Inferior parietal cortex (tissue), 1 donor: ENCODE results near the gene MRPL55.

Experiments
- DNase-seq: peaks from one replicate; pipeline ENCODE4 v3.0.0-alpha.2; 2016; ENCODE audit errors: extremely low spot score

Gene MRPL55

DNA sequence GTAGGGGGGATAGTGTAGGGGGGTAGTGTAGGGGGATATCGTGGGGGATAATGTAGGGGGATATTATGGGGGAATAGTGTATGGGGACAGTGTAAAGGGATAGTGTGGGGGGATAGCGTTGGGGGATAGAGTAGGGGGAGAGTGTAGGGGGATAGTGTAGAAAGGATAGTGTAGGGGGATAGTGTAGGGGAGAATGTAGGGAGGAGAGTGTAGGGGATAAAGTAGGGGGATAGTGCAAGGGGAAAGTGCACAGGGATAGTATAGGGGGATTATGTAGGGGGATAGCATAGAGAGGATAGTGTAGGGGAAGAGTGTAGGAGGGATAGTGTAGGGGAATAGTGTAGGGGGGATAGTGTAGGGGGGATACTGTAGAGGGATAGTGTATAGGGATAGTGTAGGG lies 38.9 kb downstream of the MRPL55 start:
- no peak for DNase-seq

GRCh38 chr1:228068359-228068758 lies 40.7 kb downstream of the MRPL55 start:
- no peak for DNase-seq

- DNase-seq = no peak
These were observed 42.0 kb downstream of the MRPL55 start for GRCh38 chr1:228066891-228067654.

- DNase-seq = no peak
These were observed 42.7 kb downstream of the MRPL55 start for GRCh38 chr1:228066416-228066815.

GRCh38 chr1:228065543-228066347 lies 43.4 kb downstream of the MRPL55 start:
- no peak for DNase-seq

- no peak for DNase-seq
These were observed 44.2 kb downstream of the MRPL55 start for GRCh38 chr1:228064741-228065542.

DNA sequence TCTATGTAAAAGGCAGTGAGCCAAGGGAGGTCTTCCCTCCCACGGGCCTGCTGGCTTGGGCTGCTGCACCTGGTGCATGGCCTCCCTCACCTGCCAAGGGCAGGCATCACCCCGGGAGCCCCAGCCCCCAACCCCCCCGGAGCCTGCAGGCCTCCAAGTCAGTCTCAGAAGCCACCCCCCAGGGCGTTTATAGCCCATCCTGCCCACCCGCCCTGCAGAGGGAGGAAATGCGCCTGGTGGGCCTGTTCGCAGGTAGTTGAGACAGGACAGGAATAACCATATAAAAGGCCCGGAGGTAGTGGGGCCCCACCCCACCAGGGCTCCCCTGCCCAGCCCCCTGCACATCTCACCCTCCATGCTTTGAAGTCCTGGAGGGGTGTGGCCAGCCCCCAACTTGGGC lies 44.8 kb downstream of the MRPL55 start:
- no peak for DNase-seq

DNA sequence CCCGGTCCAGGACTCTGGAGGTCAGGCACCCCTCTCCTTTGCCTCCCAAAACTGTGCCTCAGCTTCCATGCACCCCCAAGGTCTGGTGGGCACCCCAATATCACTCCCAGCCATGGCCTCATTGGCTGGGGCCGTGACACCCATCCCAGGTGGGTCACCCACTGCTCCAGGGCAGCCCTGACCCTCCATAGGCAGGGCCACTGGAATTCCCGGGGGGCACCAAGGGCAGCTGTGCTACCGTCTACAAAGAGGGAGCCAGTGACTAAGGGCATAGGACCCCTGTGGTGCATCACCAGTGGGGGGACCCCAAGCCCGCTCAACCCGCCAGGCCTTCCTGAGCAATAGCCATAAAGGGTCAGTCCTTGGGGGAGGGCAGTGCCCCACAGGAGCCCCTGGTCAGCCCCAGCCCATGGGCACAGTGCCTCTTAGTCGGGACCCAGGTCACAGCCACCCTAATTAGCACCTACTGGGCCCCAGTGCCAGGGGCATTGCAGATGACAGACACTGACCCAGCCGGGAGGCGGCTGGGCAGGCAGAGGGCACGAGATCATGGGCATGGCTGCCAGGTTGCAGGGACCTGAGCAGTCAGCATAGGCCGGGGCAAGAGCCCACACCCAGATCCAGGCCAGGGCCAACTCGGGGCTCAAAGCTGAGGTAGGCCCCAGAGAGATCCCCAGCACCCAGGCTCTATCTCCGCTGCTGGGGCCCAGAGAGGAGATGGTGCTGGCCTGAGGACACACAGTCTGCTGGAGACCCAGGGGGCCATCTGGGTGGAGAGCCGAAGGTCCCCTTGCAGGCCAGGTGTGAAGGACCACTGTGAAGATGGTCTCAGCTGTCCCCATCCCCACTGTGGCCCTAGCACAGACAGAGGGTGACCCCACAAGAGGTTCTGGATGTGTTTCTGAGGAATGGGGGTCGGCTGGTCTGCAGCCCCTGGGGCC lies 45.6 kb downstream of the MRPL55 start:
- DNase-seq = no peak

- DNase-seq = no peak
These were observed 46.3 kb downstream of the MRPL55 start for GRCh38 chr1:228062812-228063211.

- no peak for DNase-seq
These were observed 46.9 kb downstream of the MRPL55 start for GRCh38 chr1:228062085-228062791.

- DNase-seq = no peak
These were observed 47.6 kb downstream of the MRPL55 start for GRCh38 chr1:228061411-228062084.

GRCh38 chr1:228060458-228061190 lies 48.5 kb downstream of the MRPL55 start:
- DNase-seq = no peak

DNA sequence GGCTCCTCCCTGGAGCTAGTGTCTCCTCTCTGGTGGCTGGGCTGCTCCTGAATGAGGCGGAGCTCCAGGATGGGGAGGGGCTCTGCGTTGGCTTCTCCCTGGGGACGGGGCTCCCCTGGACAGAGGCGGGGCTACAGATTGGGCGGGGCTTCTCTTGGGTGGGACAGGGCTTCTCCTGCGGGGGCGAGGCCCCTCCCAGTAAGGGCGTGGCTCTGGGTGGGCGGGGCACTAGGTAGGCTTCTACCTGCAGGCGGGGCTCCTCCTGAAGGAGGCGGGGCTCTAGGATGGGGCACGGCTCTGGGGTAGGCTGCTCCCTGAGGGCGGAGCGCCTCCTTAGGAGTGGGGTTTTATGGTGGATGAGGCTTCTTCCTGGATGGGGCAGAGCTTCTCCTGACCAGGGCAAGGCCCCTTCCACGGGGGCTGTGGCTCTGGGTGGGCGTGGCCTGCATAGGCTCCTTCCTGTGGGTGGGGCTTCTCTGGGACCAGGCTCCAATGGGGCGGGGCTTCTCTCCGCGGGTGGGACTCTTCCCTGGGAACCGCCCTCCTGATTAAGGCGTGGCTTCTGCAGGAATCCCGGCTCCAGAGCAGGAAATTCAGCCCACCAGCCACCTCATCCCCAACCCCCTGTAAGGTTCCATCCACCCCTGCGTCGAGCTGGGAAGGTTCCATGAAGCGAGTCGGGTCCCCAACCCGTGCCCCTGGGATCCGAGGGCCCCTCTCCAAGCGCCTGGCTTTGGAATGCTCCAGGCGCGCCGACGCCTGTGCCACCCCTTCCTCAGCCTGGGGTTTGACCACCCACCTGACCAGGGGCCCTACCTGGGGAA lies 49.3 kb downstream of the MRPL55 start:
- no peak for DNase-seq

- DNase-seq = no peak
These were observed 50.0 kb downstream of the MRPL55 start for GRCh38 chr1:228058949-228059633.

DNA sequence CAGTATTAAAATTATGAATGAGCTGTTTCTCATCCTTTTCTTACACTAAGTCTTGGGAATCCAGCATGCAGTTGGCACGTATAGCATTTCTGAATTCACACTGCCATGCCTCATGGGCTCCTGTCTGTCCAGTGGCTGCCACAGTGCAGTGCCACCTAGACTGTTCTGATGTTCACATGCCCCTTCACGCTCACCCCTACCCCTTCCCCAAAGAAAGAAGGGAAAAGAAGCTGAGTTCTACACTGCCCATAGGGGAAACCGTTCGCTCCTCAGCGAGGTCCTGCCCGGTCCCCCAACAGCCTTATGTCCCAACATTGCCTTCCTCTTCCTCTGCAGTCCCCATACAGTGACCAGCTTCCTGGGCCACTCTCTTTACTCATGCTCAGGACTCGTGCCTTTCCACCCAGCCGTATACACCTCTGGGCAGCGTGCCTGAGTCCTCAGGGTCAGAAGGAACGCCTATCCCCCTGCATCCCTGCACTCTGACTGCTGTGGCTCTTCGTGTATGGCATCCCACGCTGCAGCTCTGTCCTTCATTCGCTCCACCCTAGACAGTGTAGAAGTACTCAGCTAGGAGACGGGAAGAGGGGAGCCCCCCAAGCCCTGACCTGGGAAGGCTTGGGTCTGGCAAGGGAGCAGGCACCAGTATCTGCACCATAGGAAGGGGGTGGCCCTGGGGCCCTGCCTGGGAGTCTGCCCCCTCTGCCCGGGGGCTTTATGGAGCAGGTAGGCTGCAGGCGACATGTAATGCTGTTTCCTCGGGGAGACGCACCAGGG lies 50.7 kb downstream of the MRPL55 start:
- no peak for DNase-seq
